ENCODE measurements around the gene PDRG1. TPM values are rescaled to one million over a fixed set of nuclear protein-coding genes. Genes with fewer than 3 reads are reported as not detected.

Gene PDRG1
- total RNA-seq, 2 donors from 2014 or later, result 13.1 to 19.3 TPM

DNA sequence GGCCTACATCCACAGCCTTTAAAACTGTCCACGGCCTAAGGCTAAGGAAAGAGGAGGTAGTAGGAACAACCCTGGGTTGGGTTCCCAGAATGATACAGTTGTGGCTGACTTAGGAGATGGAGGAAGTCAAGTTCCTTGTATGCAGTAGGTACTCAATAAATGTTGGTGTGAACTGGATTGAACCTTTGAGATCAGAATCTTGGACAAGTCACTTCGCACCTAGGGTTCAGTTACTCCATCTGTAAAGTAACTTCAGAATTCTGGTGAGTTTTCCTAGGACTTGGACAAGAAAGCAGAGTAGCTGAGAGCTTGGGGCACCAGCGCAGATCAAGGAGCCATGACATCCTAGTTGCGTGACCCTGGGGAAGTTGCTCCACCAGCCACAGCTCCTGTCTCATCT, 25.2 kb upstream of the PDRG1 start:
- Mint-ChIP-seq H3K27ac (no peak overlapping the region), H3K36me3 (ENCODE audit: insufficient read depth in 2 of 2) (no peaks in the 10 kb centered on the region), H3K4me1 (ENCODE audit: low read depth) (no peaks in the 10 kb centered on the region), H3K27me3 (ENCODE audit: low read depth) (peaks cover 31% of the 10 kb centered on the region), H3K4me3 (no peak overlapping the region), H3K9me3 (no peaks in the 10 kb centered on the region)
- ATAC-seq (replicated peaks in 1 of 2) (no peak), DNase-seq (no peak)

DNA sequence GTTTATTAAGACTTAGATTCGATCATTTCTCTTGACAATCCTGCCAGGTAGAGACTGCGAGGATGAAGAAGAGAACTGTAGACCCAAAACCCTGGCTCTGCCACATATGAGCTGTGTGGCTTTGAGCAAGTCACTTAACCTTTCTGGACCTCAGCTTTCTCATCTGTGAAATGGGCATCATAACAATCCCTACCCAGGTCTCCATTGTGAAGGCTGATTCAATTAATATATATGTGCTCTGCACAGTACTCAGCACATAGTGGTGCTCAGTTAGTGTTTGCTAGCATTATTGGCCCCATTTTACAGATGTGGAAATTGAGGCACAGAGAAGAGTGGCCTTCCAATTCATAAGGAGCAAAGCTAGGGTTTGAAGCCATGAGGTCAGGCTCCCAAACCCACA, 24.0 kb upstream of the PDRG1 start:
- Mint-ChIP-seq H3K36me3 (ENCODE audit: insufficient read depth in 2 of 2) (no peaks in the 10 kb centered on the region), H3K9me3 (no peaks in the 10 kb centered on the region), H3K4me1 (ENCODE audit: low read depth) (no peaks in the 10 kb centered on the region), H3K27me3 (ENCODE audit: low read depth) (peaks cover 28% of the 10 kb centered on the region), H3K27ac (no peak overlapping the region), H3K4me3 (no peak overlapping the region)
- DNase-seq, result no peak
- no peak for ATAC-seq (replicated peaks in 1 of 2)

DNA sequence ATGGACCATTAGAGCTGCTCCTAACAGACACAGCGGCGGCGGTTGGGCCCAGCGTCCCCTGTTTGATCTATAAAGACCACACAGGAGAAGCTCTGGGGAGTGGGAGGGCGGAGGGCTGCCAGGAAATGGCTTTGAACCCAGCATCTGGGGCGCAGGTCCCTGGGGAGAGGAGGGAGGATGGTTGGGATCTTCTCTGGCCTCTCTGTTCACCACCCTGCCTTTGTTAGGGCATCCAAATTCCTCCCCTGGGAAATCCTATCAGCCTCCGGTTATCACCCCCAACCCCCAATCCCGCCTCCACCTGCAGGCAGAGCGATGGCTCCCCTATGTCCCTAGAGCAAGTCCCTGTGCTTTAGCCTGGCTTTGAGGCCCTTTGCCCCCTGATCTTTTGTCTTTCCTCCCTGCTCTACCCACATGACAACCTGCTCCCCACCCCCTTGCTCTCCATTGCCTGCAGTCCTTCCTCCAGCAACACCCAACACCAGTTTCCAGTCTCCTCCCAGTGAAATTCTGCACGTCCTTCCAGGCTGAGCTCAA, 23.2 kb upstream of the PDRG1 start:
- no peak for ATAC-seq (replicated peaks in 1 of 2)
- no peaks in the 10 kb centered on the region for H3K36me3 Mint-ChIP-seq (ENCODE audit: insufficient read depth in 2 of 2)

DNA sequence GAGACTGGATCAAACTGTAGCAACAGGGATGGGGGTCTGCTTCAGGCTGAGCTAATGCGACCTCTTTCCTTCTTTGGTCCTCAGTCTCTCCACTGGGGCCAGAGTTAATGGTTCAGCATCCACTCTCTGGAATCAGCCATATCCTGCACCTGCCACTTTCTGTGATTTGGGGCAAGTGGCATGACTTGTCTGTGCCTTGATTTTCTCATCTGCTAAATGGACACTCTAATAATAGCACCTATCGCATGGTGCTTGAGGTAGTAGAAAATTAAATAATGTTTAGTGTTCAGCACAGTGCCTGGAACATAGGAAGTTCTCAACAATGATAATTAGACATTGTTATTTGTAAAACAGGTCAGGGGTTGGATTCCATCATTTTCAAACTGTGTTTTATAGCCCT, 22.4 kb upstream of the PDRG1 start:
- DNase-seq (no peak), ATAC-seq (replicated peaks in 1 of 2) (no peak)
- Mint-ChIP-seq H3K9me3 (no peaks in the 10 kb centered on the region), H3K4me3 (no peak overlapping the region), H3K36me3 (ENCODE audit: insufficient read depth in 2 of 2) (no peaks in the 10 kb centered on the region), H3K27me3 (ENCODE audit: low read depth) (peaks cover 31% of the 10 kb centered on the region), H3K4me1 (ENCODE audit: low read depth) (no peaks in the 10 kb centered on the region), H3K27ac (no peak overlapping the region)

More for the DNA sequence above, 23.2 kb upstream of the PDRG1 start:
- no peaks in the 10 kb centered on the region for H3K9me3 Mint-ChIP-seq
- H3K27me3 Mint-ChIP-seq (ENCODE audit: low read depth), result peaks cover 34% of the 10 kb centered on the region
- H3K27ac Mint-ChIP-seq, result no peak overlapping the region
- DNase-seq, result no peak
- no peaks in the 10 kb centered on the region for H3K4me1 Mint-ChIP-seq (ENCODE audit: low read depth)
- H3K4me3 Mint-ChIP-seq, result no peak overlapping the region

DNA sequence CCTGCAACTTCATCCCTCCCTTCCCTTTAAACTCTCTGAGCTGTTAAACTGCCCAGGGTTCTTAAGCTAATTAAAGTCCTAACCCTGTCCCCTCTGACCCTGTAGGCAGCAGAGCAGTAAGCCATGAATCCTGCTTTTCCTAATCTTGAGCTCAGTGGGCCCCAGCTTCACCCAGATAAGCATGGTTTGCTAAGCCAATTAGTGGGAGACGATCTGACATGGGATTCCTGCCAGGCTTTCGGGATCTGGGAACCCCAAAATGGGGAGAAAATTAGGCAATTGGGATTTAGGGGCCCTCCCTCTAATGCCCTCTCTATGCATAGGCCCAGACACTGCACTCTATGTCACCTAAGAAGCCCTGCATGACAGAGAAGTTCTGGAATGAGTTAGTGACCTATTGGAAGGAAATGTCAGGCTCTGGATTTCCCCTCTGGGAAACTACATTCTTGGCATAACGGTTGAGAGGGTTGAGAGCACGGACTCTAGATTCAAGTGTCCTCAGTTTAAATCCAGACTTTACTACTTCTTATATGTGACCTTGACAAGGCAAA, 20.7 kb upstream of the PDRG1 start:
- Mint-ChIP-seq H3K27me3 (ENCODE audit: low read depth) (peaks cover 32% of the 10 kb centered on the region), H3K9me3 (no peaks in the 10 kb centered on the region), H3K4me3 (no peak overlapping the region), H3K27ac (no peak overlapping the region), H3K4me1 (ENCODE audit: low read depth) (peaks cover 5% of the 10 kb centered on the region), H3K36me3 (ENCODE audit: insufficient read depth in 2 of 2) (peaks cover 0 to 1% of the 10 kb centered on the region in 2 donors)
- no peak for DNase-seq
- ATAC-seq (replicated peaks in 1 of 2), result no peak

DNA sequence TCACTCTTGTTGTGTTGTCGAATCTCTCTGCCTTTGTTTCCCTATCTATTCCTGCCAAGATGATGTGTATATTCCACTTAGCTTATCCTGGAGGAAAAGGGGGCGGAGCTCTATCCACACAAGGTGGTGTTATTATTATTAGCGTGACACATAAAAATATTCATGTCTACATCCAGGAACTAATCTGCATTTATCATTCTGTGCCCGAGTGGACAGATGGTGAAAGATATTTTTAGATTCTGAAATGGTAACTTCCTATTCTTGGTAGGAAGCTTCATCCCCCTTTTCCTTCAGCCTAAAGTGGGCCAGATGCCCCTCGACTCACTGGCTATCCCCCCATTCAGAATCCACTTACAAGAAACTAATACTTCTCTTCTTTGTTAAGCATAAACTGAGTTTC, 18.1 kb upstream of the PDRG1 start:
- no peak for ATAC-seq (replicated peaks in 1 of 2)
- Mint-ChIP-seq H3K9me3 (no peaks in the 10 kb centered on the region), H3K4me1 (ENCODE audit: low read depth) (peaks cover 10% of the 10 kb centered on the region), H3K27ac (no peak overlapping the region), H3K27me3 (ENCODE audit: low read depth) (peaks cover 39% of the 10 kb centered on the region), H3K4me3 (no peak overlapping the region), H3K36me3 (ENCODE audit: insufficient read depth in 2 of 2) (peaks cover 0 to 1% of the 10 kb centered on the region in 2 donors)
- no peak for DNase-seq

DNA sequence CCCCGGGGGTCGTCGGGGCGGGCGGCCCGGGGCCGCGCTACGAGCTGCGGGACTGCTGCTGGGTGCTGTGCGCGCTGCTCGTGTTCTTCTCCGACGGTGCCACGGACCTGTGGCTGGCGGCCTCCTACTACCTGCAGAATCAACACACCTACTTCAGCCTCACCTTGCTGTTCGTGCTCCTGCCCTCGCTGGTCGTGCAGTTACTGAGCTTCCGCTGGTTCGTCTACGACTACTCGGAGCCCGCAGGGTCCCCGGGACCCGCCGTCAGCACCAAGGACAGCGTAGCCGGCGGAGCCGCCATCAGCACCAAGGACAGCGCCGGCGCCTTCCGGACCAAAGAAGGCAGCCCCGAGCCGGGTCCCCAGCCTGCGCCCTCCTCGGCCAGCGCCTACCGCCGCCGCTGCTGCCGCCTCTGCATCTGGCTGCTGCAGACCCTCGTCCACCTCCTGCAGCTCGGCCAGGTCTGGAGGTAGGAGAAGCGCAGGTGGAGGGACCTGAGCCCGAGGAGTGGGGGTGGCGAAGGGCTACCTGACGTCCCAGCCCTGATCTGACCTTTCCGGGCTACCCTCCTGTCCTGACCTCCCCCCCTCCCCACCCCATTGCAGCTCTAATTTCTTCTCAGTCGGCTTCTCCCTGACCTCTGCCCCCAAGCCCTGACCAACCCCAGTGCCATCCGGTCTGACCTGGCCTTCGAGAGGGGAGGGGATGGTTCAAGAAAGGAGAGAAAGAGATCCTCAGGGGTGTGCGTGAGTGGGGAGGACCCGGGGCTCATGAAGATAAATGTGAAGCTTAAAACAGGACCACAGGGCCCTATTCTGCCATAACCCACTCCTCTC, 16.7 kb upstream of the PDRG1 start:
- DNase-seq (peak; percentile 85 to 90), ATAC-seq (replicated peaks in 1 of 2) (peak; percentile 91 to 95)
- H3K27me3 Mint-ChIP-seq (ENCODE audit: low read depth), result peaks cover 43% of the 10 kb centered on the region
- H3K4me1 Mint-ChIP-seq (ENCODE audit: low read depth), result peaks cover 10% of the 10 kb centered on the region
- no peaks in the 10 kb centered on the region for H3K9me3 Mint-ChIP-seq
- H3K36me3 Mint-ChIP-seq (ENCODE audit: insufficient read depth in 2 of 2), result peaks cover 0 to 1% of the 10 kb centered on the region in 2 donors
- peak overlapping the region; percentile 72 to 86 for H3K4me3 Mint-ChIP-seq
- H3K27ac Mint-ChIP-seq, result no peak overlapping the region

DNA sequence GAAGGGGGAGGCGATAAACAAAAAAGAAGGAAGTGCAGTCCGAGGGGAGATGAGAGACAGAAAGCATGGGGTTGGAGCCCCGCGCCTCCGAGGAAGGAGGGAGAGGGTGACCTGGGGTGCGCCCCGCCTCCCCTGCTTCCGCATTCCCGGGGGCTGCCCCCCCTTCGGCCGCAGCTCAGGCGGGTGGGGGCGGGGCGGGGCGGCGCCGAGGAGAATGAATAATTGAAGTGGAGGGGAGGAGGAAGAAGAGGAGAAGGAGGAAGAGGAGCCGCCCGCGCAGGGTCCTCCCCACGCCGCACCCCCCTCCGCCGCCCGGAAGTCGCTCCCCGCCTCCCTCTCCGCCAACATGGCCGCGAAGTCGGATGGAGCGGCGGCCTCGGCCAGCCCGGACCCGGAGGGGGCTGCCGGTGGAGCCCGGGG, 16.0 kb upstream of the PDRG1 start, which contains the start of gene XKR7:
Gene XKR7 (plus strand): TSS at position 322 of the 420 bp plus-strand sequence. CDS start 25 bp downstream, at position 347.
- ATAC-seq (replicated peaks in 1 of 2), result peak; percentile 53 to 57
- Mint-ChIP-seq H3K27me3 (ENCODE audit: low read depth) (peaks cover 43% of the 10 kb centered on the region), H3K36me3 (ENCODE audit: insufficient read depth in 2 of 2) (peaks cover 0 to 1% of the 10 kb centered on the region in 2 donors), H3K9me3 (no peaks in the 10 kb centered on the region), H3K27ac (no peak within 1 kb of the TSS), H3K4me3 (peak within 1 kb of the TSS; percentile 72 to 86), H3K4me1 (ENCODE audit: low read depth) (peaks cover 10% of the 10 kb centered on the region)
- peak in 1 of 2 donors; percentile 21 for DNase-seq

DNA sequence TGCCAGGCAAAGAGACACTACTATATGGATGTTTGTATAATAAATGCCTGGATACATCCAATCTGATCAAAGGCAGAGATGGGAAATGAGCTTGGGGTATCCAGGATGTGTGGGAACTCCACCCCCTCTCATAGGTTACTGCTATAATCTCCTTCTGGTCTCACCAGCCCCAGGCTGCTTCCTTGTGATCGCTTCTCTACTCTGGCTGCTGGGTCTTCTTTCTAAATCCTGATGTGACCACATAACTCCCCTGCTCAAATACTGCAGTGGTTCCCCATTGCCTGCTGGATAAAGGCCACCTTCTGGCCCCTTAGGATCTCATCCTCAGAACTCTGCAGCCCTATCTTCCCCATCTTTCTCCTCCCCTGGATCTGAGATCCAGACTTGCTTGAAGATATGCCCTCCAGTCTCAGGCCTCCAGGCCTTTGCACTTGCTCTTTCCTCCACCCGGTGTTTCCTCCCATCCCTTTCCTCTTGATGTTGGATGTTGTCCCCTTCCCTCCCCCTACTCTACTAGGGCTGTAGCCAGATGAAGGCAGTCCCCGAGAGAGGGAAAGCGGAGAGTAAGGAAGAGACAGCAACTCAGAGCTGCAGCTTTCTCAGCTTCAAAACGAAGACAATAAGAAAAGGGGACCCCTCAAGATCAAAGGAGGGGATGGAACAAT, 15.3 kb upstream of the PDRG1 start:
- ATAC-seq (replicated peaks in 1 of 2), result no peak
- Mint-ChIP-seq H3K36me3 (ENCODE audit: insufficient read depth in 2 of 2) (peaks cover 0 to 1% of the 10 kb centered on the region in 2 donors), H3K4me3 (peak overlapping the region; percentile 72 to 76), H3K4me1 (ENCODE audit: low read depth) (peaks cover 10% of the 10 kb centered on the region), H3K27me3 (ENCODE audit: low read depth) (peaks cover 43% of the 10 kb centered on the region), H3K27ac (no peak overlapping the region), H3K9me3 (no peaks in the 10 kb centered on the region)
- no peak for DNase-seq

DNA sequence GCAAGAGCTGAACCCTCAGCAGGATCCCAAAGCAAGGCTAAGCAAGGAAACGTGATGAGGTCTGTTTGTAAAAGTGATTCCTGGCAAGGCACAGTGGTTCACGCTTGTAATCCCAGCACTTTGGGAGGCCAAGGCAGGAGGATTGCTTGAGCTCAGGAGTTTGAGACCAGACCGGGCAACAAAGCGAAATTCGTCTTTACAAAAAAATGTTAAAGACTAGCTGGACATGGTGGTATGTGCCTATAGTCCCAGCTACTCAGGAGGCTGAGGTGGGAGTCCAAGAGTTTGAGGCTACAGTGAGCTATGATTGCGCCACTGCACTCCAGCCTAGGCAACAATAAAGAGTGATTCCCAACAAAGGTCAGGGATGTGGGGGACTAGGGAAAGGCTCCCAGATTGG, 12.0 kb upstream of the PDRG1 start:
- Mint-ChIP-seq H3K4me1 (ENCODE audit: low read depth) (peaks cover 10% of the 10 kb centered on the region), H3K36me3 (ENCODE audit: insufficient read depth in 2 of 2) (peaks cover 0 to 1% of the 10 kb centered on the region in 2 donors), H3K27ac (no peak overlapping the region), H3K27me3 (ENCODE audit: low read depth) (peaks cover 41% of the 10 kb centered on the region), H3K9me3 (no peaks in the 10 kb centered on the region), H3K4me3 (no peak overlapping the region)
- ATAC-seq (replicated peaks in 1 of 2) (no peak), DNase-seq (no peak)

DNA sequence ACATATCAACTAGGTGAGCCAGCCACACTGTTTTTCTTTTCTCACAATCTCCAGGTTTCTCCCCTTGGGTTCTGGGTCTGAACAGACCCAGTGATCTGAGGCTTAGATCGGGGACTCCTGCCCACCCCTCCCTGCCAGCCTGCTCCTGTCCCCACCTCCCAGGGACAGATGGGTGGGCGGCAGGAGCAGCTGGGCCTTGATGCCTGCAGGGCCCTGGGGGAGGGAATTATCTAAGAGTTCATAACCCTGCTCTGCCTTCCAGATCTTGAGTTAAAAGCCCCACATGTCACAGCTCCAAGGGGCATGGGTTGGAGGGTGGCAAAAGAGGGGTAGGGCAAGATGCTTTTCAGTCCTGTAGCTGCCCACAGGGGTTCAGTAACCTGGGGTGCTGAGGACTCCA, 10.9 kb upstream of the PDRG1 start:
- Mint-ChIP-seq H3K27me3 (ENCODE audit: low read depth) (peaks cover 45% of the 10 kb centered on the region), H3K27ac (no peak overlapping the region), H3K36me3 (ENCODE audit: insufficient read depth in 2 of 2) (no peaks in the 10 kb centered on the region), H3K4me1 (ENCODE audit: low read depth) (peaks cover 5% of the 10 kb centered on the region), H3K9me3 (no peaks in the 10 kb centered on the region), H3K4me3 (no peak overlapping the region)
- no peak for ATAC-seq (replicated peaks in 1 of 2)
- no peak for DNase-seq

DNA sequence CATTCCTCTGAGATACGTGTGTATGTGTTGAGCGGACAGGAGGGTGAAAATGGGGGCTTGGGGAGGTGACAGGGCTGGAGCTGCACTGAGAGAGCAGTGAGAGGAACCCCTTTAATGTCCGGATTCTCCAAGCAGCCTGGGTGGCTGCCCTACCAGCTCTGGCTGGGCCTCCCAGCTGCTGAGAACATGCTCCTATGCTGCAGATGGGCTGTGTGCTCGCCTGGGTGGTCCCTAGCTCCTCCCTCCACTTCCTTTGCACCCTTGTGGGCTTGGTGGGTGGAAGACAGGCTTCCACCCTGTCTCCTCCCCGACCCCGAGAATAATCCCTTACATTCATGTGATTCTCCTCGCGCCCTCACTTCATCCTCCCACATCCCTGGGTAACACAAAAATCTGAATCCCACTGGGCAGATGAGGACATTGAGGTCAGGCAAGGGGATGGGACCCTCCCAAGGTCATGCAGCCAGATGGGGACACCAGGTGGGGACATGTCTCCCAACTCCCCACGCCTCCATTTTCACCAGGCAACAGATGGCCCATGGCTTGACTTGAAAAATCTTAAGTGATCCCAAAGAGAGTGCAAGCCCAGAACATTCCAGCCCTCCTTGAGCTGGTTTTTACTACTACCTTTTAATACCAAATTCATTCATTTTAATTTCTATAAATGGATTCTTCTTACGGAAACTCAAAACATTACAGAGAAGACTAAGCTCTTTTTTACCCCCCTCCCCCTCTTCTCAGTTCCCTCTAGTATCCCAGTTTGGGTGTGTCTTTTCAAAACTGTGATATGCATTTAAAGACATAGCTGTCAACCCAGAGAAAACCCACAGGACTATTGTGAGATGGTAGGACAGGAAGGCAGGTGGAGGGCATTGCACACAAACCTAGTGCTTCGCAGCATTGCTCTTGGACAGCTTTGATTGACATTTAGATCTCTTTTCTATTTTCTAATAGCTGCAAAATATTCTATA, 5.0 kb upstream of the PDRG1 start:
- peaks cover 26% of the 10 kb centered on the region for H3K27me3 Mint-ChIP-seq (ENCODE audit: low read depth)
- H3K4me1 Mint-ChIP-seq (ENCODE audit: low read depth), result peaks cover 4% of the 10 kb centered on the region
- no peak for ATAC-seq (replicated peaks in 1 of 2)
- H3K36me3 Mint-ChIP-seq (ENCODE audit: insufficient read depth in 2 of 2), result peaks cover under 1% of the 10 kb centered on the region in 2 donors
- no peak for DNase-seq
- no peak overlapping the region for H3K4me3 Mint-ChIP-seq
- no peaks in the 10 kb centered on the region for H3K9me3 Mint-ChIP-seq
- no peak overlapping the region for H3K27ac Mint-ChIP-seq

All from activated T-cell treated with anti-CD3 and anti-CD28 coated beads, Interleukin-2, amount 50 U/mL, for 72 hours (primary cell).